GM12875 (cell line): ENCODE measurements around the gene SLC26A1.

ENCODE experiments used
- H3K4me3 ChIP-seq: one replicate; pipeline ENCODE4 v1.5.1; 2011; ENCODE audit warnings: low read depth, low read length, control low read depth
- TF ChIP-seq, protein P1 (sequence below): IDR thresholded peaks from 2 replicates; pipeline ENCODE4 v1.5.1; 2011; ENCODE audit warnings: low read depth, mild to moderate bottlenecking, control low read depth, inconsistent platforms, low read length, moderate library complexity, borderline replicate concordance; ENCODE audit not compliant: insufficient read depth

SLC26A1 gene

GRCh38 chr4:962231-963208 is 30.7 kb downstream of the SLC26A1 start:
- TF ChIP-seq, protein P1, sequence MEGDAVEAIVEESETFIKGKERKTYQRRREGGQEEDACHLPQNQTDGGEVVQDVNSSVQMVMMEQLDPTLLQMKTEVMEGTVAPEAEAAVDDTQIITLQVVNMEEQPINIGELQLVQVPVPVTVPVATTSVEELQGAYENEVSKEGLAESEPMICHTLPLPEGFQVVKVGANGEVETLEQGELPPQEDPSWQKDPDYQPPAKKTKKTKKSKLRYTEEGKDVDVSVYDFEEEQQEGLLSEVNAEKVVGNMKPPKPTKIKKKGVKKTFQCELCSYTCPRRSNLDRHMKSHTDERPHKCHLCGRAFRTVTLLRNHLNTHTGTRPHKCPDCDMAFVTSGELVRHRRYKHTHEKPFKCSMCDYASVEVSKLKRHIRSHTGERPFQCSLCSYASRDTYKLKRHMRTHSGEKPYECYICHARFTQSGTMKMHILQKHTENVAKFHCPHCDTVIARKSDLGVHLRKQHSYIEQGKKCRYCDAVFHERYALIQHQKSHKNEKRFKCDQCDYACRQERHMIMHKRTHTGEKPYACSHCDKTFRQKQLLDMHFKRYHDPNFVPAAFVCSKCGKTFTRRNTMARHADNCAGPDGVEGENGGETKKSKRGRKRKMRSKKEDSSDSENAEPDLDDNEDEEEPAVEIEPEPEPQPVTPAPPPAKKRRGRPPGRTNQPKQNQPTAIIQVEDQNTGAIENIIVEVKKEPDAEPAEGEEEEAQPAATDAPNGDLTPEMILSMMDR = no peak
- no peak overlapping the region for H3K4me3 ChIP-seq

DNA sequence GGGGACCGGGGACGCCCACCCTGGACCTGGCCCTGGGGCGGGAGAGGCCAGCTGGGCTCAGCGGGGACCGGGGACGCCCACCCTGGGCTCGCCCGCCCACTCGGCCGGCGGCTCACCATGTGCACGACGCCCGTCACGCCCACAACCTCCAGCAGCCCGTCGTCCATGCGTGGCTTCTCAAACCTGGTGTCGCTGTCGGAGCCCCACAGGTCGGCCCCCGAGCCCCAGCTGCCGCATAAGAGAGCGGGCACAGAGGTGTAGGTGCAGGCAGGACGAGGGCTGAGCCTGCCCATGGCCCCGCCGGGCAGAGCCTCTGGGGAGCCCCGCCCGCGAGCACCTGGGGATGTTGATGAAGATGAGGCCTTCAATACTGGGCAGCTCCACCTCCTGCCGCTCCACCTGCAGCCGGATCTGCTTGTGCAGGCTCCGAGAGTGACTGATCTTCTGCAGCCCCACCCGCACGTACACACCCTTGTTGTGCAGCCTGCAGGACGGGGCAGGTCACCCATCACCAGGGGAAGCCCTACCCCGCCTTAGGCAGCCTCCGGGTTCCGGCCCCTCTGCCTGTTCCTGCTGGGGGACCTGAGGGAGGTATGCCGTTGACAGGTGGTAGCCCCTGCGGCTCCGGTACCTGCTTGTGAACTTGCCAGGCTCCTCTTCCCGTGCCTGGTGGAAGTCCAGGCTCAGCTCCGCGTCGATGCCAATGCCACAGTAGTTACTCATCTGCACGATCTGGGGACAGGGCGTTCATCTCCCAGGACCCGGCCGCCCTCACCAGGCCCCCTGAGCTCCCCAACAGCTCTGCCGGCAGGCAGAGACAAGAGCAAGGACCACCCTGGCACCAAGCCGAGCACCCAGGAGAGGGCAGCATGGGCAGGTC is 31.6 kb downstream of the SLC26A1 start:
- no peak overlapping the region for H3K4me3 ChIP-seq
- TF ChIP-seq, protein P1 = no peak

- TF ChIP-seq, protein P1 = no peak
- no peak overlapping the region for H3K4me3 ChIP-seq
Observed at GRCh38 chr4:960636-961350, 32.4 kb downstream of the SLC26A1 start.

- no peak overlapping the region for H3K4me3 ChIP-seq
- TF ChIP-seq, protein P1 = no peak
Observed at GRCh38 chr4:960140-960635, 33.0 kb downstream of the SLC26A1 start.

DNA sequence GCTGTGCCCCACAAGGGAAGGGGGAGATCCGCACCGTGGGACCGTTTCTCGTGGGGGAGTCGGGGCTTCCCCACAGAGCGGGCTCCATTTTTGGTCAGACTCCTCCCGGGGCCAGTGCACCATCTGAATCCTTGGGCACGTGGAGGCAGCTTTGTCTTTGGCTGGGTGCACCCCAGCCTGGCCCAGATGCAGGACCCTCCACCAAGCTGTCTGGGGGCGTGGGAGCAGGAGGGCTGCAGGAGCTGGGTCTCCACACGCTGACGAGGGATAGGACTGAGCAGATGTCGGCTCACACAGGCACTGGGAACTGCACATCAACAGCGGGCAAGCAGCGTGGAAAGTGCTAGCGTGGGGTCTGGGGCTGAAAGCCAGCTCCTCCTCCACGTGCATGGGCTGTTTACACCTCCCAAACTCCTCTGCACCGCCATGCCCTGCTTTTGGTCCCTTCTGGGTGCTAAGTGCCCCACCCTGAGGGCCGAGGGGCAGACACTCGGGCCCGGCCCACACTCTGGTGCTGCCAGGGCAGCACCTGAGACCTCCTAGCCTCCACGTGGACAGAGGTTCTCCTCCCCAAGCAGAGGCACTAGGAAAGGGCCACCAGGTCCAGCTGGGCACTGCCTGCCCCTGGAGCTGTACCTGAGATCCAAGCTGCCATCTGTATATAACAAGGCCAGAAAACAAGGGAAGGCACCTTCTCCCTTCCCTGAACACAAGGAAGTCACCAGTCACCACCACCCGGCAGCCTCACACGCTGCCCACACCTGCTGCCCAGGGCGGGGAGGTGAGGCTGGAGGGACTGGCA is 33.7 kb downstream of the SLC26A1 start:
- TF ChIP-seq, protein P1 = no peak
- H3K4me3 ChIP-seq = no peak overlapping the region
